H9 (cell line): Measurements from ENCODE around the gene ACOT13. TPM values are rescaled to one million over a fixed set of nuclear protein-coding genes. Genes with fewer than 3 reads are reported as not detected.

ENCODE experiments used
- DNase-seq: peaks from one replicate; pipeline ENCODE4 v3.0.0-alpha.2; 2017
- H2AFZ ChIP-seq: one replicate; pipeline ENCODE4 v1.6.1; 2013; ENCODE audit warnings: mild to moderate bottlenecking, low read length, control low read depth, moderate library complexity
- H2AK5ac ChIP-seq: 2 replicates; pipeline ENCODE4 v1.6.1; 2013; ENCODE audit warnings: low read length, control low read depth, mixed read lengths; ENCODE audit not compliant: insufficient read length
- H2BK120ac ChIP-seq: one replicate; pipeline ENCODE4 v1.6.1; 2013; ENCODE audit warnings: low read depth, mild to moderate bottlenecking, low read length, control low read depth, inconsistent platforms; ENCODE audit not compliant: poor library complexity, severe bottlenecking
- H2BK12ac ChIP-seq: 2 replicates; pipeline ENCODE4 v1.6.1; 2013; ENCODE audit warnings: low read length, control low read depth, mixed read lengths, low read depth; ENCODE audit not compliant: insufficient read length
- H2BK15ac ChIP-seq: 2 replicates; pipeline ENCODE4 v1.6.1; 2013; ENCODE audit warnings: low read depth, low read length, control low read depth
- H2BK20ac ChIP-seq: one replicate; pipeline ENCODE4 v1.6.1; 2013; ENCODE audit warnings: low read depth, mild to moderate bottlenecking, low read length, control low read depth, inconsistent platforms; ENCODE audit not compliant: poor library complexity, severe bottlenecking
- H2BK5ac ChIP-seq: 2 replicates; pipeline ENCODE4 v1.6.1; 2013; ENCODE audit warnings: low read length, control low read depth, mixed read lengths; ENCODE audit not compliant: insufficient read length
- H3K14ac ChIP-seq: 2 replicates; pipeline ENCODE4 v1.6.1; 2013; ENCODE audit warnings: low read length, control low read depth; ENCODE audit not compliant: insufficient read depth
- H3K18ac ChIP-seq: 2 replicates; pipeline ENCODE4 v1.6.1; 2013; ENCODE audit warnings: low read depth, mild to moderate bottlenecking, mixed read lengths, low read length, control low read depth; ENCODE audit not compliant: insufficient read length
- H3K23ac ChIP-seq: 2 replicates; pipeline ENCODE4 v1.6.1; 2013; ENCODE audit warnings: low read length, control low read depth, mixed read lengths, low read depth; ENCODE audit not compliant: insufficient read length
- H3K23me2 ChIP-seq: 2 replicates; pipeline ENCODE4 v1.6.1; 2013; ENCODE audit warnings: low read depth, mild to moderate bottlenecking, mixed read lengths, low read length, control low read depth; ENCODE audit not compliant: insufficient read length, poor library complexity, severe bottlenecking
- H3K27ac ChIP-seq: 2 replicates; pipeline ENCODE4 v1.5.1; 2013; ENCODE audit warnings: low read length, control low read depth, mixed read lengths, low read depth; ENCODE audit not compliant: insufficient read length
- H3K27me3 ChIP-seq: 2 replicates; pipeline ENCODE4 v1.6.1; 2013; ENCODE audit warnings: low read length, control low read depth, inconsistent platforms; ENCODE audit not compliant: insufficient read depth
- H3K4ac ChIP-seq: 2 replicates; pipeline ENCODE4 v1.6.1; 2013; ENCODE audit warnings: low read depth, mild to moderate bottlenecking, control low read depth, inconsistent platforms, low read length, moderate library complexity
- H3K4me1 ChIP-seq: 2 replicates; pipeline ENCODE4 v1.6.1; 2013; ENCODE audit warnings: low read length, control low read depth, inconsistent platforms; ENCODE audit not compliant: insufficient read depth
- H3K4me2 ChIP-seq: 2 replicates; pipeline ENCODE4 v1.6.1; 2013; ENCODE audit warnings: low read length, control low read depth, mixed read lengths; ENCODE audit not compliant: insufficient read length, insufficient read depth
- H3K56ac ChIP-seq: 2 replicates; pipeline ENCODE4 v1.6.1; 2013; ENCODE audit warnings: low read depth, mild to moderate bottlenecking, mixed read lengths, low read length, control low read depth; ENCODE audit not compliant: insufficient read length
- H3K79me1 ChIP-seq: 2 replicates; pipeline ENCODE4 v1.6.1; 2013; ENCODE audit warnings: low read depth, mild to moderate bottlenecking, moderate library complexity, low read length, control low read depth, inconsistent platforms; ENCODE audit not compliant: insufficient read depth, poor library complexity, severe bottlenecking
- H3K79me2 ChIP-seq: 2 replicates; pipeline ENCODE4 v1.6.1; 2013; ENCODE audit warnings: low read length, control low read depth, inconsistent platforms; ENCODE audit not compliant: insufficient read depth
- H3K9ac ChIP-seq: 2 replicates; pipeline ENCODE4 v1.6.1; 2013; ENCODE audit warnings: low read length, control low read depth, mixed read lengths; ENCODE audit not compliant: insufficient read length; ENCODE audit errors: extremely low read depth
- H3K9me3 ChIP-seq: one replicate; pipeline ENCODE4 v1.6.1; 2013; ENCODE audit warnings: low read depth, low read length, inconsistent platforms; ENCODE audit not compliant: control insufficient read depth
- H3T11ph ChIP-seq: one replicate; pipeline ENCODE4 v1.6.1; 2013; ENCODE audit warnings: mild to moderate bottlenecking, low read length, control low read depth, inconsistent platforms
- H4K20me1 ChIP-seq: one replicate; pipeline ENCODE4 v1.6.1; 2013; ENCODE audit not compliant: control insufficient read depth, insufficient read length, insufficient read depth
- H4K5ac ChIP-seq: 2 replicates; pipeline ENCODE4 v1.6.1; 2013; ENCODE audit warnings: low read depth, mild to moderate bottlenecking, mixed read lengths, low read length, control low read depth; ENCODE audit not compliant: insufficient read length
- H4K8ac ChIP-seq: replicated peaks from 2 replicates; pipeline ENCODE4 v1.6.1; 2013; ENCODE audit warnings: low read length, control low read depth, mixed read lengths, low read depth; ENCODE audit not compliant: insufficient read length
- H4K91ac ChIP-seq: 2 replicates; pipeline ENCODE4 v1.6.1; 2013; ENCODE audit warnings: low read depth, mild to moderate bottlenecking, moderate library complexity, mixed read lengths, low read length, control low read depth; ENCODE audit not compliant: insufficient read length
- H3K27ac Mint-ChIP-seq, 3 experiments: 2 replicates in 2 of 3; 3 replicates in 1 of 3; pipeline ENCODE4 v1.8.0; 2020 to 2021; ENCODE audit warnings: mixed read lengths in 3 of 3, mild to moderate bottlenecking in 1 of 3, moderate library complexity in 1 of 3
- H3K27me3 Mint-ChIP-seq: 2 replicates; pipeline ENCODE4 v1.8.0; 2021; ENCODE audit warnings: low read depth, mild to moderate bottlenecking, moderate library complexity, mixed read lengths
- H3K36me3 Mint-ChIP-seq, 3 experiments: 2 replicates in 2 of 3; 3 replicates in 1 of 3; pipeline ENCODE4 v1.8.0; 2020 to 2021; ENCODE audit warnings: low read depth in 3 of 3, mixed read lengths in 3 of 3; ENCODE audit not compliant: insufficient read depth in 1 of 3
- H3K4me1 Mint-ChIP-seq, 2 experiments: 2 replicates each; pipeline ENCODE4 v1.8.0; 2020; ENCODE audit warnings: mixed read lengths in 2 of 2
- H3K4me3 Mint-ChIP-seq, 2 experiments: 2 replicates in 1 of 2; 3 replicates in 1 of 2; pipeline ENCODE4 v1.8.0; 2020 to 2021; ENCODE audit warnings: mild to moderate bottlenecking in 2 of 2, mixed read lengths in 2 of 2, moderate library complexity in 1 of 2
- H3K9me3 Mint-ChIP-seq, 2 experiments: 2 replicates in 1 of 2; 3 replicates in 1 of 2; pipeline ENCODE4 v1.8.0; 2020; ENCODE audit warnings: mild to moderate bottlenecking in 2 of 2, mixed read lengths in 2 of 2, moderate library complexity in 1 of 2
- WGBS: extraction: QIAGEN DNeasy Blood & Tissue Kit; methylation state at CpG from one replicate; pipeline ENCODE4 v1.1.7; 2013; ENCODE audit warnings: missing lambda C conversion rate, low lambda C conversion rate, mixed read lengths; ENCODE audit not compliant: insufficient read length; ENCODE audit errors: extremely low coverage; 5-methylcytosine and 5-hydroxymethylcytosine counted together
- total RNA-seq: library from RNA; stranded (reverse); gene quantifications from 2 replicates; pipeline ENCODE4 v1.2.1, GENCODE V29; 2021
- TF ChIP-seq, protein P1 (sequence below): fragments of 200-600 bp; sonication (generic); conservative IDR thresholded peaks from 3 replicates; pipeline ENCODE4 v1.8.0; 2021; ENCODE audit warnings: antibody characterized with exemption, mild to moderate bottlenecking

Gene ACOT13
- total RNA-seq, 1 experiment from 2014 or later: 38.0 TPM

DNA sequence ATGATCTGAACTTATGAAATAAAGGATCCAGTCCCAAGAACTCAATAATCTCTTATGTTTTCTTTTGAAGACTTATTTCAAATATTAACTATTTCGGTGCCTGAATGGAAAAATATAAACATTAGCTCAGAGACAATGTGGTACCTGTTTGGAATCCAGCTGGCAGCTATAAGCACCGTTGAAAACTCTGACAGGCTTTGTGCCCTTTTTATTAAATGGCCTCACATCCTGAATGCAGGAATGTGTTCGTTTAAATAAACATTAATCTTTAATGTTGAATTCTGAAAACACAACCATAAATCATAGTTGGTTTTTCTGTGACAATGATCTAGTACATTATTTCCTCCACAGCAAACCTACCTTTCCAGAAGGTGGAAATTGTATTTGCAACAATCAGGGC is 16.5 kb upstream of the ACOT13 start:
- no peaks in the 10 kb centered on the region for H3K27me3 ChIP-seq
- H3K4me1 Mint-ChIP-seq: peaks cover 5 to 8% of the 10 kb centered on the region in 2 experiments
- H3K27ac ChIP-seq: no peak overlapping the region
- H3K23me2 ChIP-seq: peaks cover 7% of the 10 kb centered on the region
- H3K79me2 ChIP-seq: no peaks in the 10 kb centered on the region; the same call in 1 of the 2 replicates
- no peak overlapping the region for H2BK5ac ChIP-seq
- no peak for DNase-seq
- no peak overlapping the region for H2AFZ ChIP-seq
- no peak overlapping the region for H3K4me3 Mint-ChIP-seq
- H3T11ph ChIP-seq: no peak overlapping the region
- no peak overlapping the region for H3K4me2 ChIP-seq
- no peak overlapping the region for H3K56ac ChIP-seq
- no peak overlapping the region for H3K23ac ChIP-seq
- H2AK5ac ChIP-seq: no peak overlapping the region
- H4K8ac ChIP-seq: no peak overlapping the region
- H3K4ac ChIP-seq: no peak overlapping the region
- H3K9me3 Mint-ChIP-seq: no peaks in the 10 kb centered on the region
- H3K9me3 ChIP-seq: no peaks in the 10 kb centered on the region
- H2BK12ac ChIP-seq: no peak overlapping the region
- H3K4me1 ChIP-seq: no peaks in the 10 kb centered on the region; the same call in 1 of the 2 replicates
- no peak overlapping the region for H3K9ac ChIP-seq
- H3K27me3 Mint-ChIP-seq: no peaks in the 10 kb centered on the region; the same call in 1 of the 2 replicates
- H3K14ac ChIP-seq: no peak overlapping the region
- H2BK20ac ChIP-seq: no peak overlapping the region
- H4K91ac ChIP-seq: no peak overlapping the region
- no peak overlapping the region for H3K18ac ChIP-seq
- no peaks in the 10 kb centered on the region for H4K20me1 ChIP-seq
- H2BK120ac ChIP-seq: no peak overlapping the region
- TF ChIP-seq, protein P1, sequence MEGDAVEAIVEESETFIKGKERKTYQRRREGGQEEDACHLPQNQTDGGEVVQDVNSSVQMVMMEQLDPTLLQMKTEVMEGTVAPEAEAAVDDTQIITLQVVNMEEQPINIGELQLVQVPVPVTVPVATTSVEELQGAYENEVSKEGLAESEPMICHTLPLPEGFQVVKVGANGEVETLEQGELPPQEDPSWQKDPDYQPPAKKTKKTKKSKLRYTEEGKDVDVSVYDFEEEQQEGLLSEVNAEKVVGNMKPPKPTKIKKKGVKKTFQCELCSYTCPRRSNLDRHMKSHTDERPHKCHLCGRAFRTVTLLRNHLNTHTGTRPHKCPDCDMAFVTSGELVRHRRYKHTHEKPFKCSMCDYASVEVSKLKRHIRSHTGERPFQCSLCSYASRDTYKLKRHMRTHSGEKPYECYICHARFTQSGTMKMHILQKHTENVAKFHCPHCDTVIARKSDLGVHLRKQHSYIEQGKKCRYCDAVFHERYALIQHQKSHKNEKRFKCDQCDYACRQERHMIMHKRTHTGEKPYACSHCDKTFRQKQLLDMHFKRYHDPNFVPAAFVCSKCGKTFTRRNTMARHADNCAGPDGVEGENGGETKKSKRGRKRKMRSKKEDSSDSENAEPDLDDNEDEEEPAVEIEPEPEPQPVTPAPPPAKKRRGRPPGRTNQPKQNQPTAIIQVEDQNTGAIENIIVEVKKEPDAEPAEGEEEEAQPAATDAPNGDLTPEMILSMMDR: no peak
- WGBS: no CpG with 5 or more reads among the region's 3 CpGs
- H4K5ac ChIP-seq: no peak overlapping the region
- no peak overlapping the region for H2BK15ac ChIP-seq
- H3K79me1 ChIP-seq: no peaks in the 10 kb centered on the region
- H3K27ac Mint-ChIP-seq: no peak overlapping the region
- peaks cover 16 to 35% (median 34%) of the 10 kb centered on the region in 3 experiments; a peak in 6 of 7 replicates for H3K36me3 Mint-ChIP-seq
